ENCODE measurements around the gene ESRRB.

Gene ESRRB

DNA sequence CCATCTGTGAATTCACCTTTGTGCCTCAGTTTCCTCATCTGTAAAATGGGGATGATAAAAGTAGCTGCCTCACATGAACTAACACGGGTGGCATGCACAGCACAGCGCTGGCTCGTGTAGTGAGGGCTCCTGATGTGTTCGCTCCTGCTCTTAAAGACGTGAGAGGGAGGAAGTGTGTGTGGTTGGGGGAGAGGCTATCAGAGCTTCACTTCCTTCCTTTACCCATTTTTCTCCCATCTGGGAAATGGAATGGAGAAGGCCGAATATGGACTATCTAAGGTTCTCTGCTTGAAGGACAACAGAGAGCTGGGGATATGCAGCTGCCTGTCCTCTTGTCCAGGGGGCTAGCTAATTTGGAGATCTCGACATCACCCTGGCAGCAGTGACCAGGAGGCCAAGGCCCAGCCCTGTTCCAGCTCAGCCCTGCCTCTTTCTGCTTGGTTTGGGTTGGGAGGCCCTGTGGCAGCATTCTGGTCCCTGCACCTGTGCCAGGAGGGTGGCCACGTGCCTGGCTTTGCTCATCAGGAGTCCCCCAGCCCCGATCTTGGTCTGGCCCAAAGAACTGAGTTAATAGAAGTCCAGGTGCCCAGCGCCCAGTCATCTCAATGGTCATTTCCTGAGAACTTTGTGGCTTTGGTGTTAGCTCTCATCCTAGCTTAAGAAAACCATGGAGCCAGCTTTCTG, 44.5 kb upstream of the ESRRB start:
- H3K18ac ChIP-seq (ENCODE audit: low read length), result no peak overlapping the region
- no peaks in the 10 kb centered on the region for H3K36me3 ChIP-seq (replicated peaks in 1 of 2; ENCODE audit: control insufficient read depth in 2 of 2, insufficient read depth in 2 of 2, low read length in 2 of 2)
- no peak overlapping the region for H2AFZ ChIP-seq (ENCODE audit: low read length)
- H2BK120ac ChIP-seq (ENCODE audit: low read depth, low read length), result no peak overlapping the region
- peaks cover 0 to 40% (median 10%) of the 10 kb centered on the region in 3 experiments for H3K27me3 ChIP-seq (ENCODE audit: control insufficient read depth in 3 of 3, insufficient read depth in 3 of 3, low read depth in 1 of 3, low read length in 3 of 3)
- H3K14ac ChIP-seq (ENCODE audit: low read length), result no peak overlapping the region
- WGBS, 2 donors (ENCODE audit: extremely low coverage in 2 of 2, insufficient read length in 2 of 2, insufficient replicate concordance in 1 of 2), result no CpG with 5 or more reads among the region's 10 CpGs
- H3K9me3 ChIP-seq (replicated peaks in 1 of 2; ENCODE audit: control insufficient read depth in 2 of 2, insufficient read depth in 1 of 2, low read depth in 1 of 2, low read length in 2 of 2), result no peaks in the 10 kb centered on the region
- no peak overlapping the region for H3K4ac ChIP-seq (ENCODE audit: low read length)
- H3K4me3 ChIP-seq (ENCODE audit: low read length in 2 of 2), result no peak overlapping the region
- no peak overlapping the region for H3K4me2 ChIP-seq (ENCODE audit: insufficient read depth, low read length, poor library complexity, severe bottlenecking)
- H3K9ac ChIP-seq (ENCODE audit: low read depth, low read length, poor library complexity), result no peak overlapping the region
- H3K4me1 ChIP-seq (ENCODE audit: control insufficient read depth in 2 of 2, insufficient read depth in 1 of 2, low read depth in 1 of 2, low read length in 2 of 2), result peaks cover 2 to 8% of the 10 kb centered on the region in 2 donors
- H4K8ac ChIP-seq (ENCODE audit: low read depth, low read length), result no peak overlapping the region
- H3K27ac ChIP-seq (replicated peaks; ENCODE audit: low read length), result no peak overlapping the region
- no peak overlapping the region for H2AK5ac ChIP-seq (ENCODE audit: low read depth, low read length)
- no peak overlapping the region for H2BK5ac ChIP-seq (ENCODE audit: low read length)
- H2BK15ac ChIP-seq (ENCODE audit: low read length), result no peak overlapping the region
- no peak overlapping the region for H3K23ac ChIP-seq (ENCODE audit: low read depth, low read length, poor library complexity)
- DNase-seq (ENCODE audit: low spot score), result no peak
- H2BK12ac ChIP-seq (ENCODE audit: low read length), result no peak overlapping the region
- no peaks in the 10 kb centered on the region for H3K79me1 ChIP-seq (ENCODE audit: low read depth, low read length)
- no peak overlapping the region for H4K91ac ChIP-seq (ENCODE audit: low read depth, low read length, poor library complexity)

DNA sequence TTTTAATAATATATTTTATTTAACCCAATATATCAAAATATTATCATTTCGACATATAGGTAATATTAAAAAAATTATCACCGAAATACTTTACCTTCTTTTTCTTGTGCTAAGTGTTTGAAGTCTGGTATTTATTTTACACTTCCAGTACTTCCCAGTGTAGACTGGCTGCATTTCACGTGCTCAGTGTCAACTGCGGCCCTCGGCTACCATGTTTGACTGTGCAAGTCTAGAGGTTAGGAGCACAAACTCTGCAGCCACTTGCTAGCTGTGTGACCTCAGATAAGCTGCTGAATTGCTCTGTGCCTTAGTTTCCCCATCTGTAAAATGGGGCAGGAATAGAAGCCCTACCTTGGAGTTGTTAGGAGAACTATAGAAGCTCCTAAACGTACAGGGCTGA, 42.3 kb upstream of the ESRRB start:
- no peaks in the 10 kb centered on the region for H3K79me1 ChIP-seq (ENCODE audit: low read depth, low read length)
- H3K23ac ChIP-seq (ENCODE audit: low read depth, low read length, poor library complexity), result no peak overlapping the region
- H3K27ac ChIP-seq (replicated peaks; ENCODE audit: low read length), result no peak overlapping the region

DNA sequence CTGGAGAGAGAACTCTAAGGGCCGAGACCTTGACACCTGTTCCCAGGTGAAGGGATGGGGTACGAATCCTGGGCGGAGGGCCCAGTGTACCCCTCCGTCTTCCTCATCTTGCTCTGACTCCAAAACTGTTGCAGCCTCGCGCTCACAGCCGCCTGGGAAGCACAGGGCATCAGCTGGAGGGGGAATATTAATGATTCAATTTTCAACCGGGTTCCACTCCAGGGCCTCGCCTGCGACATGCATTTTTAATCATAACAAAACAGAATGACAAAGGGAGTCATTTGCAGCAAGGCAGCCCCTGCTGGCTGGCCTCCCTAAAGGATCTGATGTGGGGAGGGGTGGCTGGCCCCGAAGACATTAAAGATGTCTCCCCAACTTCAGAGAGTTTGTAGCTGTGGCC, 41.6 kb upstream of the ESRRB start:
- H2BK120ac ChIP-seq (ENCODE audit: low read depth, low read length), result no peak overlapping the region
- H2AK5ac ChIP-seq (ENCODE audit: low read depth, low read length), result no peak overlapping the region
- H3K18ac ChIP-seq (ENCODE audit: low read length), result no peak overlapping the region
- no peak overlapping the region for H3K14ac ChIP-seq (ENCODE audit: low read length)
- peak overlapping the region; percentile 45 for H2AFZ ChIP-seq (ENCODE audit: low read length)
- H4K91ac ChIP-seq (ENCODE audit: low read depth, low read length, poor library complexity), result no peak overlapping the region
- H3K9me3 ChIP-seq (replicated peaks in 1 of 2; ENCODE audit: control insufficient read depth in 2 of 2, insufficient read depth in 1 of 2, low read depth in 1 of 2, low read length in 2 of 2), result no peaks in the 10 kb centered on the region
- H3K36me3 ChIP-seq (replicated peaks in 1 of 2; ENCODE audit: control insufficient read depth in 2 of 2, insufficient read depth in 2 of 2, low read length in 2 of 2), result no peaks in the 10 kb centered on the region
- H4K8ac ChIP-seq (ENCODE audit: low read depth, low read length), result no peak overlapping the region
- no peak overlapping the region for H3K4me2 ChIP-seq (ENCODE audit: insufficient read depth, low read length, poor library complexity, severe bottlenecking)
- no peak overlapping the region for H3K9ac ChIP-seq (ENCODE audit: low read depth, low read length, poor library complexity)
- no peak for DNase-seq (ENCODE audit: low spot score)
- WGBS, 2 donors (ENCODE audit: extremely low coverage in 2 of 2, insufficient read length in 2 of 2, insufficient replicate concordance in 1 of 2), result no CpG with 5 or more reads among the region's 11 CpGs
- no peak overlapping the region for H2BK12ac ChIP-seq (ENCODE audit: low read length)
- no peak overlapping the region for H2BK5ac ChIP-seq (ENCODE audit: low read length)
- no peak overlapping the region for H3K4ac ChIP-seq (ENCODE audit: low read length)
- no peaks in the 10 kb centered on the region for H3K79me1 ChIP-seq (ENCODE audit: low read depth, low read length)
- H3K4me1 ChIP-seq (ENCODE audit: control insufficient read depth in 2 of 2, insufficient read depth in 1 of 2, low read depth in 1 of 2, low read length in 2 of 2), result peaks cover 2 to 6% of the 10 kb centered on the region in 2 donors
- H3K27ac ChIP-seq (replicated peaks; ENCODE audit: low read length), result no peak overlapping the region
- no peak overlapping the region for H2BK15ac ChIP-seq (ENCODE audit: low read length)
- peaks cover 0 to 25% (median 3%) of the 10 kb centered on the region in 3 experiments for H3K27me3 ChIP-seq (ENCODE audit: control insufficient read depth in 3 of 3, insufficient read depth in 3 of 3, low read depth in 1 of 3, low read length in 3 of 3)
- no peak overlapping the region for H3K23ac ChIP-seq (ENCODE audit: low read depth, low read length, poor library complexity)
- no peak overlapping the region for H3K4me3 ChIP-seq (ENCODE audit: low read length in 2 of 2)

More for the DNA sequence above, 42.3 kb upstream of the ESRRB start:
- H3K9me3 ChIP-seq (replicated peaks in 1 of 2; ENCODE audit: control insufficient read depth in 2 of 2, insufficient read depth in 1 of 2, low read depth in 1 of 2, low read length in 2 of 2), result no peaks in the 10 kb centered on the region
- no peak overlapping the region for H2AFZ ChIP-seq (ENCODE audit: low read length)
- no peak overlapping the region for H3K9ac ChIP-seq (ENCODE audit: low read depth, low read length, poor library complexity)
- no peak overlapping the region for H3K4ac ChIP-seq (ENCODE audit: low read length)
- H3K4me1 ChIP-seq (ENCODE audit: control insufficient read depth in 2 of 2, insufficient read depth in 1 of 2, low read depth in 1 of 2, low read length in 2 of 2), result peaks cover 2 to 8% of the 10 kb centered on the region in 2 donors
- WGBS, 2 donors (ENCODE audit: extremely low coverage in 2 of 2, insufficient read length in 2 of 2, insufficient replicate concordance in 1 of 2), result no CpG with 5 or more reads among the region's 6 CpGs
- H3K4me3 ChIP-seq (ENCODE audit: low read length in 2 of 2), result no peak overlapping the region
- H2BK5ac ChIP-seq (ENCODE audit: low read length), result no peak overlapping the region
- H3K27me3 ChIP-seq (ENCODE audit: control insufficient read depth in 3 of 3, insufficient read depth in 3 of 3, low read depth in 1 of 3, low read length in 3 of 3), result peaks cover 0 to 32% (median 8%) of the 10 kb centered on the region in 3 experiments
- no peak overlapping the region for H4K8ac ChIP-seq (ENCODE audit: low read depth, low read length)
- H3K18ac ChIP-seq (ENCODE audit: low read length), result no peak overlapping the region
- no peak for DNase-seq (ENCODE audit: low spot score)
- H2BK12ac ChIP-seq (ENCODE audit: low read length), result no peak overlapping the region
- no peak overlapping the region for H2AK5ac ChIP-seq (ENCODE audit: low read depth, low read length)
- no peak overlapping the region for H3K4me2 ChIP-seq (ENCODE audit: insufficient read depth, low read length, poor library complexity, severe bottlenecking)
- no peaks in the 10 kb centered on the region for H3K36me3 ChIP-seq (replicated peaks in 1 of 2; ENCODE audit: control insufficient read depth in 2 of 2, insufficient read depth in 2 of 2, low read length in 2 of 2)
- H4K91ac ChIP-seq (ENCODE audit: low read depth, low read length, poor library complexity), result no peak overlapping the region
- H2BK15ac ChIP-seq (ENCODE audit: low read length), result no peak overlapping the region
- H2BK120ac ChIP-seq (ENCODE audit: low read depth, low read length), result no peak overlapping the region
- H3K14ac ChIP-seq (ENCODE audit: low read length), result no peak overlapping the region

DNA sequence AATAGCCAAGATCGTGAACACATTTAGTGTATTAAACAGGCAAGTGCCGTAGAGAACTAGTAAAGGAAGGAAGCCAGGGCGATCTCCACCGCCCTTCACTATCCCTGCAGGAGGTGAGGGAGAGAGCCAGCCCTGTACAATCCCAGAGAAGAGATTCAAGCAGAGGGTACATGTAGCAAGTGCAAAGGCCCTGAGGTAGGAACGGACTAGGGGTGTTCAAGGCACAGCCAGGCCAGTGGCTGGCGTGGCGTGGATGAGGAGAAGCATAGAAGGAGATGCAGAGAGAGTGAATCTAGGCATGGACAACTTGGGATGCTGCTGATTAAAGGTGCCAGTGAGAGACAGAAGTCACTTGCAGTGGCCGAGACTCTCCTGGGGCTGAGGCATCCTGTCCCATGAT, 39.1 kb upstream of the ESRRB start:
- Histone ChIP-seq H3K9me3 (replicated peaks in 1 of 2; ENCODE audit: control insufficient read depth in 2 of 2, insufficient read depth in 1 of 2, low read depth in 1 of 2, low read length in 2 of 2) (no peaks in the 10 kb centered on the region), H3K14ac (ENCODE audit: low read length) (no peak overlapping the region), H2AFZ (ENCODE audit: low read length) (no peak overlapping the region), H3K27ac (replicated peaks; ENCODE audit: low read length) (no peak overlapping the region), H3K27me3 (ENCODE audit: control insufficient read depth in 3 of 3, insufficient read depth in 3 of 3, low read depth in 1 of 3, low read length in 3 of 3) (peaks cover 0 to 2% (median 0%) of the 10 kb centered on the region in 3 experiments), H3K18ac (ENCODE audit: low read length) (no peak overlapping the region), H3K4me1 (ENCODE audit: control insufficient read depth in 2 of 2, insufficient read depth in 1 of 2, low read depth in 1 of 2, low read length in 2 of 2) (no peaks in the 10 kb centered on the region), H3K36me3 (replicated peaks in 1 of 2; ENCODE audit: control insufficient read depth in 2 of 2, insufficient read depth in 2 of 2, low read length in 2 of 2) (no peaks in the 10 kb centered on the region), H3K9ac (ENCODE audit: low read depth, low read length, poor library complexity) (no peak overlapping the region), H4K91ac (ENCODE audit: low read depth, low read length, poor library complexity) (no peak overlapping the region), H3K4me2 (ENCODE audit: insufficient read depth, low read length, poor library complexity, severe bottlenecking) (no peak overlapping the region), H3K4me3 (ENCODE audit: low read length in 2 of 2) (no peak overlapping the region), H3K79me1 (ENCODE audit: low read depth, low read length) (no peaks in the 10 kb centered on the region), H2AK5ac (ENCODE audit: low read depth, low read length) (no peak overlapping the region), H3K4ac (ENCODE audit: low read length) (no peak overlapping the region), H3K23ac (ENCODE audit: low read depth, low read length, poor library complexity) (no peak overlapping the region), H2BK12ac (ENCODE audit: low read length) (no peak overlapping the region), H2BK5ac (ENCODE audit: low read length) (no peak overlapping the region), H2BK120ac (ENCODE audit: low read depth, low read length) (no peak overlapping the region), H2BK15ac (ENCODE audit: low read length) (no peak overlapping the region), H4K8ac (ENCODE audit: low read depth, low read length) (no peak overlapping the region)
- no peak for DNase-seq (ENCODE audit: low spot score)
- WGBS, 2 donors (ENCODE audit: extremely low coverage in 2 of 2, insufficient read length in 2 of 2, insufficient replicate concordance in 1 of 2), result no CpG with 5 or more reads among the region's 8 CpGs
